GM18498 (cell line): Measurements from ENCODE around the gene ALOX15B.
"Not testable (repeated sequence)": the region's sequence is repeated elsewhere in the genome, so short reads cannot be mapped to it uniquely, and the experiment has no call there.

Source experiments
- ATAC-seq: cut with Tn5 transposase; IDR thresholded peaks from one replicate; pipeline ENCODE4 v1.9.1; 2021; ENCODE audit warnings: mild to moderate bottlenecking, moderate library complexity; ENCODE audit not compliant: unreplicated experiment

ALOX15B gene

DNA sequence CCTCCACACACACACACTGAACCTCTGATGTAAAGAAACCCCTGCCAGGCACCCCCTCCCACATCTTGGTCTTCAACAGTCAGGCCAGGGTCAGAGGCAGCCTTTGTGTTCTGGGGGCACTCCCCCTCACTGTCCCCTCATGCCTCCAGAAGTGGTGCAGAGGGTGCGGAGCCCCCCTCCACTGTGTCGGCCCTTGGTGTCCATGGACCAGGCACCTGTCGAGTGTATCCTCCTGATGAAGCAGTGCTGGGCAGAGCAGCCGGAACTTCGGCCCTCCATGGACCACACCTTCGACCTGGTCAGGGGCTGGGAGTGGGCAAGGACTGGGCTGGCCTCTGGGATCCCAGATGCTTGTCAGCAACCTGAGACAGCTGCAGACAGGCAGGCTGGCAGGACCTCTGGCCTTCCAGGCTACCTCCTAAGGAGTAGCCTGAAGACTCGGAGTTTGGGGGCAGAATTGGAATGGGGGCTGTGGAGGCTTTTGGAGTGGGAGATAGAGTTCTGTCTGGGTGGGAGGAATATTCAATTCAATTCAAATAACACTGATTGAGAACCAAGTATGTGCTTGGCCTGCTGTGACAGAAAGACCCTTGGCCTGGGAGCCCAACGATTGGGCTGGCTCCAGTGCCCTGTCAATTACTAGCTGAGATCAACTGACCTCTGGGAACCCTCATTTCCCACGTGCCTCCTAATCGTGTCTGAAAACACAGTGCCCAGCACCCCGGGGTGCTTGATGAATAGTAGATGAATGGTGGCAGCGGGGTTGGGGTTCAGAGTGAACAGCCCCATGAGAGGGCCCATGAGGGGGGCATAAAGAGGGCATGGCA is 24.9 kb upstream of the ALOX15B start:
- ATAC-seq = no peak

DNA sequence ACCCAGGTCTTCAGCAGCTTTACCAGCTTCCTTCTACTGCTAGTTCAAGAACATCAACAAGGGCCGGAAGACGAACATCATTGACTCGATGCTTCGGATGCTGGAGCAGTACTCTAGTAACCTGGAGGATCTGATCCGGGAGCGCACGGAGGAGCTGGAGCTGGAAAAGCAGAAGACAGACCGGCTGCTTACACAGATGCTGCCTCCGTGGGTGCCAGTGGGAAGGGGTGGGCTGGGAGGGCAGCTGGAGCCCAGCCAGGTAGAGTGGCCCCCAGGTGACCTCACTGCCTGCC is 24.4 kb upstream of the ALOX15B start:
- no peak for ATAC-seq

DNA sequence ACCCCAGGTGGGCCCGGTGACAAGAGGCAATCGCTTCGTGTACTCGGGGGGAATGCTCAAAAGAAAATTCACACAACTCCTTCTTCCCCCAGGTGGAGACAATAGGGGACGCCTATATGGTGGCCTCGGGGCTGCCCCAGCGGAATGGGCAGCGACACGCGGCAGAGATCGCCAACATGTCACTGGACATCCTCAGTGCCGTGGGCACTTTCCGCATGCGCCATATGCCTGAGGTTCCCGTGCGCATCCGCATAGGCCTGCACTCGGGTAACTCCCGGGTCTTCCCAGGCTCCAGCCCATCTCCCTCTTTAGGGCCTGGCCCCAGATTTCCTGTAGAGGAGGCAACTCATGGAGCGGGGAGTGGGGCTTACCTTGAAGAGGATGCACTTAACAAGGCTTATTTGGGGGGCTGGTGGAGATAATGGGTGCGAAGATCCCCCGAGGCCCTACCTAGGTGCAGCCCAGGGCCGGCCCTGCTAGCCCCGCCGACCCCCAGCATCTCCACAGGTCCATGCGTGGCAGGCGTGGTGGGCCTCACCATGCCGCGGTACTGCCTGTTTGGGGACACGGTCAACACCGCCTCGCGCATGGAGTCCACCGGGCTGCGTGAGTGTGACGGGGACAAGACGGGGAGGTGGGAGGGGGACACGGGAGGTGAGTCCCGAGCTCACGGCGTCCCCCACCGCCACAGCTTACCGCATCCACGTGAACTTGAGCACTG is 23.5 kb upstream of the ALOX15B start:
- ATAC-seq = no peak

DNA sequence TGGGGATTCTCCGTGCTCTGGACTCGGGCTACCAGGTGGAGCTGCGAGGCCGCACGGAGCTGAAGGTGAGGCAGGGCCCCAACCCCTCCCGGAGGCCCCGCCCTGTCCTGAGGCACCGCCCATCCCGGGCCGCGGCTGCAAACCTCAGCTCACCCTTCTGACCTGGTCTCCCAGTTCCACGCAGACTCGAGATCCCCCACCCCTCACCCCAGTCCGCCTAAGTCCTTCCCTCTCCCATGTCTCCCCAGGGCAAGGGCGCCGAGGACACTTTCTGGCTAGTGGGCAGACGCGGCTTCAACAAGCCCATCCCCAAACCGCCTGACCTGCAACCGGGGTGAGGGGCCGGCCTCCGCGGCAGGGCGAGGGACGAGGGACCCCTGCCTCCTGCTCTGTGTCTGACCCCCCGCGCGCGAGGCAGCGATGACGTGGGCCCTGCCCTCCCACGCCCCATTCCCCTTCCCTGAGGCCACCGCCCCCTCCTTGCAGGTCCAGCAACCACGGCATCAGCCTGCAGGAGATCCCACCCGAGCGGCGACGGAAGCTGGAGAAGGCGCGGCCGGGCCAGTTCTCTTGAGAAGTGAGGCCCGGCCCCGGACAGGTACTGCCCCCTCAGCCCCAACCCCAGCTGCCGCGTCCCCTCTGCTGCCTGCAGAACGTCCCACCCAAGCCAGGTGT is 22.8 kb upstream of the ALOX15B start:
- ATAC-seq = no peak

DNA sequence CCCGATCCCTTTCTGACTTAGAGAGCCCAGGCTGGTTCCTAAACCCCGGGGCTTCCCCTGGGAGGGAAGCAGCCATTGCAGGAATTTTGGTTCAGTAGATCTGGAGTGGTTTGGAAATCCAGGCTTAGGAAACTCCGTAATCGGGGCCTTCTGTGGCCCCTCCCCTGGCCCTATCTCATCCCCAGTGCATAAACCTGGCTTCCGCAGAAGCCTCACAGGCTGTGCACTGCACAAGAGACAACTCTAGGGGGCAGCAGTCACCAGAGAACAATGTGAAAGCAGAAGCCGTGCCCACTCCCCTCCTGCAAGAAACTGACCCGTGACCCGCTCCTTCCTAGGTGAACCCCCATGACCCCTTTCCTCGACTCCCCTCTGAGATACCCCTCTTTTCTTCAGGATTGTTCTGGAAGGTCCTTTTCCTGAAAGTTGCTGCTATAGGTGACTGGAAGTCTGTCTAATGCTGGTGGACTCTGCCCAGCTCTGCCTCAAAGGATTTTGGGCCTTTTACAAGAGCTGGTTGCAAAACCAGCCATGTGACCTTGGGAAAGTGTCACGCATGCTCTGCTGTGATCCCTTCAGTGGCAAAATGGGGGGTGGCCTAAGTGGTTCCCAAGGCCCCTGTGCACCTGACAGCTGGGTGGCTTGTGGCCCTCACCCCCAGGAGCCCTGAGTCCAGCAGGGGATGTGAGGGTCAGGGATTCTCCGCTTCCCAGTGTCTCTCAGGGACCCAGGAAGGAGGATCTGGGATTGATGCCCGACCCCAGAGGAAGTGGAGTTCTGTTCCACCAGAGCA is 22.0 kb upstream of the ALOX15B start:
- ATAC-seq = no peak

DNA sequence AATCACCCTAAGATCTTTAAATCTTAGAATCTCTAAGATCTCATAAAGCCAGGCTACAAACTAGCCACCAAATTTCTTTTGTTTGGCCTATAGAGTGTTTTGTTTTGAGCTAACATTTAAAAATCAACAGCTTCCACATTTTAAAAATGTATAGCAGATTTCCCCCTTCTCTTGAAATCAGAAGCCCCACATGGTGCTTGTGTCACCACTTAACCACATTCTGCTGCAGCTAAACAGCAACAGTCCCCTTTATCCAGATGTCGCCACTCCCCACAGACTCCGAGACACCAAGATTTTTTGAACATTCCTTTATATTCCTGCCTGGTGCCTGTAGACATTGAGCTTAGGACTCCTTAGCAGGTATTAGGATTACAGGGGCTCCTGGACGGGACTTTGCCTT is 20.4 kb upstream of the ALOX15B start:
- no peak for ATAC-seq

DNA sequence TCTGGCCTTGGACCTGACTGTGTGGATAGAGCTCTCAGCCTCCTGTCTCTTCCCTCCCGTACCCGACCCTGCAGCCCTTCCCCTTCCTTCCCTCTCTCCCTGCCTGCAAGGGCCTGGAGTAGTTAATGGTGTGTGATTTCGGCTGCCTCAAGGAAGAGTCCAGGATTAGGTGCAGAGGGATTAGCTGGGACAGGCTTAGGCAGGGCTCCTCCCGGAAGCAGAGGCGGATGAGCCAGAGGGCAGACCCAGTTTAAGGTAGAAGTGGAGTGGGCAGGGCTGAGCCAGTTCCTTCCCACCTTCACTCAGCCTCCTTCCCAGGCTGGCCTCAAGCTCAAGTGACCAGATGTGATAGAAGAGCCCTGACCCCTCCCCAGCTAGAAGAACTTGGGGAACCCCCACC is 19.7 kb upstream of the ALOX15B start:
- ATAC-seq = no peak

DNA sequence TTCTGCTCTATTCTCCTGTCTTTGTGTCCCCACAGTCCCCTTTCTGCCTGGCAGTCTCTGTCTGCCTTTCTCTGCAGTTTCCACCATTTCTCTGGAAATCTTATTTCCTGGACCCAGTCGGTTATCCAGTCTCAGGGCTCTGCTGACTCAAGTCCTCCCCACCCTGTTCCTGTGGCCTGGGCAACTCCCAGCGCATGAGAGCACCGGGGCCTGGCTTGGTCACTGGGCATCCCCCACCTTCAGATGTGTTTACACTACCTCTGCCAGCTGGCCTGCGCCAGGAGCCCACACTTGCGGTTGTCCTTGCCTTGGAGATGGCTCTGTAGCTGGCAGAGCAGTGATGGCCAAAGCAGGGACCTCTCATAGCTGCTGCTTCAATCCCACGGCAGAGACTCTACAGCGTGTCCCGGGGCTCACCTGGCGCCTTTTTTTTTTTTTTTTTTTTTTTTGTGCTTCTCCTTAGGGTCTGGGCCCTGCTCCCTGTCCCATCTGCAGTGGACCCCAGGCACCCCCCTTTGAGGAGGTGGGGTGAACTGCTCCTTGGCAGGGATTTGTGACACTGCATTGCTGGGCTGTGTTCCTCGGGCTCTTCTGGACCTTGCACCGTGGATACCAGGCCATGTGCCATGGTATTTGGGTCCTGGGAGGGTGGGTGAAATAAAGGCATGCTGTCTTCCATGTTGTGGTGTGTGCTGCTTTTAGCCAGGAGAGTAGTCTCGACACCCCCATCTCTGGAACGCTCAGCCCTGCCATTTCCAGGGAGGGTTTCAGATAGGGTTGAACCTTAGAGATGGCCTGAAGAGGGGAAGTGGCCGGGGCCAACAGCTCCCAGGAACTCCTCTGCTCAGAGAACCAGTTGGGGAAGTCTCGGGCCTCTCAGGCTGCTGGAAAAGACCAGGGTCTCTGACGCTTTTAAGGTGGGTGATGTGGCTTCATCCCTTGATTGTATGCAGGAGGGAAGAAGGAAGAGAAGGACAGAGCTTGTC is 18.9 kb upstream of the ALOX15B start:
- no peak for ATAC-seq

DNA sequence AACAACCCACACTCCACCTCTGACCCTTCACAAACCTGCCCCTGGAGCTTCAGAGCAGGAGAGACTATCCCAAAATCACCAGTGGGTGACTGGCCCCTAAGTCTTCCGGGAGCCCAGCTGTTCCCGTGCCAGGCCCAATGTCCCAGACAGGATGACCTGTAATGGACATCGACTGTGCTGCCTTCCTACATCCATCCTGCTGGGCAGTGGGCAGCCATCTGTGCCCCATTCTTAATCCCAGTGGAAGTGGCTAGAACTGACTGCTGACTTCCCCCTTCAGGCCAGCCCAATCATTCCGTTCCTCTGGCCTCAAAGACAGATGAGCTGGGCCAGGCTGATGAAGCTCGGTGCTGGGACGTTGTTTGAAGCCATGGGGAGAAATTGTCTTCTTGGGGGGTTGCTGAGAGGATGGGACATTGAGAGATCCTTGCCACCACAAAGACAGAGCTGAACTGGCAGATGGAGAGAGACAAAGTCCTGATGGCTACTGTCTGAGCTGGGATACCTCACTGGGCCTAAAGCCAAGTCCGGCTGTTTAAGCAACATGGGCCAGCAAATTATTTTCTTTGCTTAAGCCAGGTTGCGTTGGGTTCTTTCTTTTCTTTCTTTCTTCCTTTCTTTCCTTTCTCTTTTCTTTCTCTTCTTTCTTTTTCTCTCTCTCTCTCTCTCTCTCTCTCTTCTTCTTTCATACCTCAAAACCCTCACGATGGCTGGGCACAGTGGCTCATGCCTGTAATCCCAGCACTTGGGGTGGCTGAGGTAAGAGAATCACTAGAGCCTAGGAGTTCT is 17.9 kb upstream of the ALOX15B start:
- no peak for ATAC-seq

DNA sequence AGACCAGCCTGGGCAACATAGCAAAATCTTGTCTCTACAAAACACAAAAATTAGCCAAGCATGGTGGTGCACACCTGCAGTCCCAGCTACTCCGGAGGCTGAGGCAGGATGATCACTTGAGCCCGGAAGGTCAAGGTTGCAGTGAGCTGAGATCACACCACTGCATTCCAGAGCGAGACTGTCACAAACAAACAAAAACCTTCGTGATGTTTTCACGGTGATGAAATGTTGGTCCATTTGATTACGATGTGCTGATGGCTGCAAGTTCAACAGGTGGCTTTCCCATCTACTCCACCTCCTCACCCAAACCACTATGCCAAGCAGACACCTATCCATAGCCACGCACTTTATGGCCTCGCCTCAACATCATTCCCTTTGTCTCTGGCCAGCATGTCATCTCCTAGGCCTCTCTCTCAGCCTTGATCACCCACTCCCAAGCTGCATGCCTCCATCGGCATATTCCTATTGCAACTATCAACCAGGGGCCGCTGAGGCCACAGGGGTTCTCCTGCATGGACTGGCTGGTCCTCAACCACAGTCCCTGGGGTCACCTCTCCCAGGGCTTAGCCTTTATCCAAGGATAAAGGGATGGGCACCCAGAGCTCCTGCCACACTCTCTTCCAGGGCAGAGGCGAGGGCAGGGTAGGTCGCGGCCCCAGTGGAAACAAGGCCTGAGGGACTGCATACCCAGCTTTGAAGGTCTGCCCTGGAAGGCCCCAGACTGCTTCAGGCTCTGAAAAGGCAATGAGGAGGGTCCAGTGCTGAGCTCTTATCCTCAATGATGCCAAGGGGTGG is 17.1 kb upstream of the ALOX15B start:
- no peak for ATAC-seq

DNA sequence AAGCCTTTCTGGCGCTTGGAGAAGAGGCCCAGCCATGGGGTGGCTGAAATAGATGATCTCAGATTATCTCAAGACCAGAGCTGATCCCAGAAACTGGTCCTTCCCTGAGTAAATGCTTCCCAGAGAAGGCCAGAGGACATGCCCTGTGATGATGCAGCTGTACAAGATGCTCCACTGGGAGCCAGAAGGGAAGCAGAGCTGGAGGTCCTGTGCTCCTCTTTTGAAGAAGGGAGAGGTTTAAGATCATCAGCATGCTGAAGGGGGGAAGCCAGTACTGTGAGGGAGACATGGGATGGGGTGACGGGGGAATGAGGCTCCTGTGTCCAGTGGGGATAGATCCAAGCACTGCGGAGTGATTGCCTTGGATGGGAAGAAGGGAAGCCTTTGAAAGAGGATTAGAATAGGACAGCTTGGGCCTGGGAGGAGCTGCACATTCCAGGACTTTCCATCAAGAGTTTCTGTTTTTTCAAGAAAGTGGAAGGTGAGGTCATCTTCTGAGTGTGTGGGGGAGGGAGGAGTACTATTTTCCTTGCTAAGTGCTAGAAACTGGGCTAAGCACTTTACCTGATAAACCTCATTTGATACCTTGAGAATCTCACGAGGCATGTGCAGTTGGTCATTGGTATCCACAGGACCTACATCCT is 16.4 kb upstream of the ALOX15B start:
- no peak for ATAC-seq

DNA sequence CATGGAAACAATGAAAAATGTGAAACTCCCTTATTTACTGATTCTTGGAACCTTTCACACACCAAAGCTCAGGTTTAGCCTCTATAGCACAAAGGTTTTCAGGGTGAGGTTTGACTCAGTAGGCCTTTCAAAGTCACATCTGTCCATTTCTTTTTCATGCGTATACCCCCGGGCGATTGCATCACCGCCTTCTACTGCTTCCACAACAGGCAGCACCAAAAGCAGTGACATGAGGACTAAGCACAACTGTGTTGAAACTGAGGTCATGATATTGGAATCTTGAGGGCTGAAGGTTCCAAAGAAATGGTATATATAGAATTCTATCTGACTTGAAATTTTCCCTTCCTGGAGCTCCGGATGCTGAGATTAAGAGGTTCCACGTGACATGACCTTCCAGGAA is 14.7 kb upstream of the ALOX15B start:
- ATAC-seq = not testable (repeated sequence)

DNA sequence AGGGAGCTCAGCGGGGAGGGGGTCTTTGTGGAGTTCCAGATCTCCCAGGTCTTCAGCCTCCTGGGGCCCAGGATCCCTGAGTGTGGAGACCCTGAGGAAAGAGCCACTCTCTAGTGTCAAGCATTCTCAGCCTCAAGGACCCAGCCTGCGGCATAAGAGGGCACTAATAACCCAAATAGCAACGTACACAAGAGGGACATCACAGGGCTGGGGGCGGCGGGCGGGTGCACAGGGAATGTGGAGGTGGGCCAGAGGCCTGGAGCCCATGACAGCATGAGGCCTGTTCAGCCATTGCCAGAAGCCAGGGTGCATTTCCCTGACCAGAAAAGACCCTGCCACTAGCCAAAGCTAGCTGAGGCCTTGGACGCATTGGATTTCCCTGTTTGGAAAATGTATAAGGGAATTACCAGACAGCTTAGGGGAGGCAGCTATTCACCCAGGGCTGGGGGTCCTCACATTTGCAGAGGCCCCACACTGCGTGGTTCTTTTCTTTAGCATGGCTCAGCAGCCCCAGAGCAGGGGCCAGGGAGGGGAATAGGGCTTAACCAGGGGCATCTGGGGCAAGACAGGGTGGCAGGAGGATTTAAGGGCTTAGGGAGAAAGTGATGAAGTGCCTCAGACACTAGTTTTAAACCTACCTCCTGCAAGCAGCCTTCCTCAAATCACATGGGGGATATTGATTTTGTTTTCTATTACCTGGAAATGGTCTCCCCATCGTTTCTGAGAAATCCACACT is 13.5 kb upstream of the ALOX15B start:
- ATAC-seq = no peak

DNA sequence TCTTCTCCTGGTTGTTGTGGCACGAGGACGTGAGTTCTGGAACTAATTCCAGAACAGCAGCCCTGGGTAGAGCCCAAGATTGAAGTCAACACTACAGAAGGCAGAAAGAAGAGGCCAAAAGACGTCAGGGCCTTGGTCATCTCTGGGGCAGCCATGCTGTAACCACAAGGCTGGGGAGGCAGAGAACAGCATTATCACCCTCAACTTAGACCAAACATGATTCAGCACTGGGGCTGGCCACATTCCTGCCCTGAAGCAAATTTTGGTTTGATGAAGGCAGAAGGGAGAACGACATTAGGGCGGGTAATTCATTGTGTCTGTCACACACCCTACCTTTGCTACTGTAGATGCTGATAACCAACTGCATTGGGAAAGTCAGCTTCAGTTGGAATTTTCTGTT is 9.7 kb upstream of the ALOX15B start:
- no peak for ATAC-seq

DNA sequence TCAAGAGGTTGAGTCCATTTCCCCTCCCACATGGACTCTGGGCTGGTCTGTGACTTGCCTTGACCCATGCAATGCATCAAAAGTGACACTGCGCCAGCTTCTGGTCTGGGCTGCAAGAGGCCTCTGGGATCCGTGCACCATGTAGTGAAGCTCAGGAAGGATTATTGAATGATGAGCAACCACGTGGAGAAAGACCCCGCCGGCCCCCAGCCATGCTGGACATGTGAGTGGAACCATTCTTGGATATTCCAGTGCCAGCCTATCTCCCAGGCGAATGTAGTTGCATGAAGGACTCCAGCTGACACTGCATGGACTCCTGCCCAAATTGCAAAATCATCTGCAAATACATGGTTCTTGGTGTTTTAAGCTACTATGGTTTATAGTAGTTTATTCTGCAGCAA is 7.6 kb upstream of the ALOX15B start:
- ATAC-seq = no peak

DNA sequence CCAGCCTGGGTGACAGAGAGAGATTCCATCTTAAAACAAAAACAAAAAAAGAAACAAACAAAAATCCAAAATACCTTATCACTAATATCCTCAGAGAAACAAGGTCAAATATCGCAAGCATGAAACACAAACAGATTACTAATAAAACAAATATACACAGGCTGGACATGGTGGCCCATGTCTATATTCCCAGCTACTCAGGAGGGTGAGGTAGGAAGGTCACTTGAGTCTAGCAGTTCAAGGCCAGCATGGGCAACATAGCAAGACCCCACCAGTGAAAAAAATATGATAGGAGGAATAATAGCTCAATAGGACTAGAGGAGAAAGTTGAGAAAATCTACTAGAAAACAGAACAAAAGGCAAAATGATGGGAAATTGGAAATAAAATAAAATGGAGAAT is 6.9 kb upstream of the ALOX15B start:
- no peak for ATAC-seq

DNA sequence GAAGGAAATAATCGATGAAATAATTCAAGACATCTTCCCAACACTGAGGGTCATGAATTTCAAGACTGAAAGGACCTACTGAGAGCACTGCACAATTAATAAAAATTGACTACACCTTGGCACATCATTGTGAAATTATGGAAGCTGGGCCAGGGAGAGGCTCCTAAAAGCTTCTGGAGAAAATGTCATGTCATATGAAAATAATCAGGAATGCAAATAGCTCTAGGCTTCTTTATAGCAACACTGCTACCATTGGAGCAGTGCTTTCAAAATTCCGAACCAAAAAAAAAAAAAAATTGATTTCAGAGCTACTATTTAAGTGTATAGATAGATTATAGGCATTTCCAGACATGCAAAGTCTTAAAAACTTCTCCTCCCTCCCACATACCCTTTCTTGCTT is 6.4 kb upstream of the ALOX15B start:
- ATAC-seq = no peak
